NCI-H2029 (cell line): ENCODE results near the gene WBP2.
"Not testable (repeated sequence)": the region's sequence is repeated elsewhere in the genome, so short reads cannot be mapped to it uniquely, and the experiment has no call there.

Experiments used
- DNase-seq: peaks from one replicate; lab custom pipeline; 2025; lab: John Stamatoyannopoulos, UW

Gene WBP2

GRCh38 chr17:75888484-75888883 is 33.3 kb upstream of the WBP2 start:
- DNase-seq: no peak

- DNase-seq: not testable (repeated sequence)
Observed at GRCh38 chr17:75885860-75886259, 30.7 kb upstream of the WBP2 start.

GRCh38 chr17:75885431-75885830 is 30.3 kb upstream of the WBP2 start:
- no peak for DNase-seq

DNA sequence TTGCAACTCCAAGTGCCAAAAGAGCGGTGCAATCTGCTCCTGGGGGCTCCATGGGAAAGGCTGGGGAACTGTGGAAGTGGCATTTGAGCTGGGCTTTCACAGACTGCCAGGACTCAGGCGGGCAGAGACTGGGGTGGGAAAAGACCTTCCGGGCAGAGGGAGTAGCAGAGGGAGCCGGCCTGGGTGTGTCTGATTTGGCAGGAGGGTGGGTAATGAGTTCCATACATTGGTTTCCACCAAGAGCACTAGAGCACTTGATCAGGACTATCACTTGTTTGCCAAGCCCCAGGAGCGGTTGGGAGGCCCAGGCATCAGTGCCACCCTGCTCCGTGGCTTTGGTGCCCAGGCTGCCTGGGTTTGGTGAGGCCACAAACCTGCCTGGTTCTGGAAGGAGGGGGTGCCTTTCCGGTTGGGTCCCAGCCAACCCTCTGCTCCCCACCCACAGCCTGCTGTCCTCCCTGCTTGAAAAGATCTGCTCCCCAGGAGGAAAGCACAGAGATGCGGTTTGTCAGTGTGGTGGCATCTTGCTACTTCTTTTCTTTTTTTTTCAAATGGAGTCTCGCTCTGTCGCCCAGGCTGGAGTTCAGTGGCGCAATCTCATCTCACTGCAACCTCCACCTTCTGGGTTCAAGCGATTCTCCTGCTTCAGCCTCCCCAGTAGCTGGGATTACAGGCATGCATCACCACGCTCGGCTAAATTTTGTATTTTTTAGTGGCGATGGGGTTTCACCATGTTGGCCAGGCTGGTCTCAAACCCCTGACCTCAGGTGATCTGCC is 26.7 kb upstream of the WBP2 start:
- DNase-seq: no peak

DNA sequence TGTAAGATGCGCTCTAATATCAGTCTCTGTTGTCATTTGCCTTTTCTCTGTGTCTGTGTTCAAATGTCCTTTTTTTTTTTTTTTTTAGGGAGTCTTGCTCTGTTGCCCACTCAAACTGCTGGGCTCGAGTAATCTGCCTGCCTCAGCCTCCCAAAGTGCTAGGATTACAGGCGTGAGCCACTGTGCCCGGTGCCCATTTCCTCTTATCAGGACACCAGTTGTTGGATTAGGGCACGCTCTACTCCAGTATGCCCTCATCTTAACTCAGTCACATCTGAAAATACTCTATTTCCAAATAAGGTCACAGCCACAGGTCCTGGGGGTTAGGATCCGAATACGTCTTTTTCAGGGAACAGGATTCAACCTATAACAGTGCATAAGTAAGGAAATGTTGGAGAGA is 25.1 kb upstream of the WBP2 start:
- DNase-seq: no peak

DNA sequence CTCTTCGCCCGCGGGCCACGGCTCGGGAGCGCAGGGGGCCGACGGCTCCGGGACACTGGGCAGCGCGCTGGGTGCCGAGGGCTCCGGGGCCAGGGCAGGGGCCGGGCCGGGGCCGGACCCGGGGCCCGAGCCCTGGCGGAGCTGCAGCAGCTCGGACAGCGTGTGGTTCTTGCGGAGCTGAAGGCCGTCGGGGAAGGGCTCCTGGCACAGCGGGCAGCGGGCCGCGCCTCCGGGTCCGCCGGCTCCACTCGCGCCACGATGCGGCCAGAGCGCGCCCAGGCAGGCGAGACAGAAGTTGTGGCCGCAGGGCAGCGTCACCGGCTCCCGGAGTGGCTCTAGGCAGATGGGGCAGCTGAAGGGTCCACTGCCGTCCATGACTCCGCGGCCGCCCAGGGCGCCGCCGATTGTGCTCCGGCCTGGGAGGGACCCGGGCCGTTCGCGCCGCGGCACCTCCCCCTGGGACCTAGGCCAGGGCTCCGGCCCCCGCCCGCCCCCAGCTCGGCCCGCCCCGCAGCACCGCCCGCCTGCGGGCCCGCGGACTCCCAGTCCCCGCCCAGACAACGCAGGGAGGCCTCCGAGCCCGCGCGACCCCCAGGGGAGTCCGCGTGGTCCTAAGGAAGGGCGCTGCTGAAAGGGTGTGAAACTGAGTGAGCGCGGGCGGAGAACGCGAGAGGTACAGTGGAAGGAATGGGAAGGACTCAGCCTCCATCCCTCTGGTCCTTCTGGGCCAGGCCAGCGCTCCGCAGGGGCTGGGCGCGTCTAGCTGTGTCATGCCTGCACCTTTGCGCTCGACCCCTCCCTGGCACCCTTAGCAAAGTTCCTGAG is 23.3 kb upstream of the WBP2 start, which contains the start of gene TRIM47:
TRIM47 (minus strand) TSS at position 408 of the 825 bp plus-strand sequence; CDS start at position 375, 33 bp downstream.
- no peak for DNase-seq

GRCh38 chr17:75877752-75878173 is 22.6 kb upstream of the WBP2 start:
- DNase-seq: peak; percentile 52

DNA sequence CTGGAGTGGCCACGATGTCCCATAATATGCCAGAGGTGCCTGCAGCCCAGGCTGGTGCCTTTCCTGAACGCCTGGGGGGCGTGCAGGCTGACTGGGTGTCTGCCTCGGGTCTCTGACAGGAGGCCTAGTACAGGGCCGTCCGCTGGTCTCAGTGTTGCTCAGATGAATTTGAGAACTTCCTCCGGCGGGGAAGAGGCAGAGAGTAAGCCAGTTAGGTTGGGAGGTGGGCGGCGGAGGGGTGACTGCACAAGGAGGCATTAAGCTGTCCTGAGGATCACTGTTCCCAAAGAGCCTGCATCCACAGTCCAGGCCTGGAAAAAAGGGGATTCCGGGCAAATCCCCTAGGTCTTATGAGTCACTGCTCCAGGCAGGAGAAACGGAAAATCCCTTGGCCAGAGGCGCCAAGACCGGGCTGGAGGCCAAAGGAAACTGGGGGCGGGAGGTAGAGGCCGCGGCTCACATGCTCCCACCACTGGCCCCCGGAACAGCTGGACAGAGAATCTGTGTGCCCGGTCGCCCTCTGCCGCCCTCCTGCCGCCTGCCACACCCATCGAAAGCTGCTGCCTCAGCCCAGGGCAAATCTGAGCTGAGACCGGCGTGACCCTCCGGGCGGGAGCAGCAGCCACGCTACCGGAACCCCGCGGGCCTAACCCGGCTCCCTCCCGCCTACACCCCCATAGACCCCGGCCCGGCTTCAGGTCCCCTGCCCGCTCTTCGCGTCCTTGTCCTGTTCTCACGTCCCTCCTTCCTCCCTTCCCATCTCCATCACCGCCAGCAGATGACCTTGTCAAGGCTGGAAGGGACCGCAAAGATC is 22.0 kb upstream of the WBP2 start:
- DNase-seq: no peak

DNA sequence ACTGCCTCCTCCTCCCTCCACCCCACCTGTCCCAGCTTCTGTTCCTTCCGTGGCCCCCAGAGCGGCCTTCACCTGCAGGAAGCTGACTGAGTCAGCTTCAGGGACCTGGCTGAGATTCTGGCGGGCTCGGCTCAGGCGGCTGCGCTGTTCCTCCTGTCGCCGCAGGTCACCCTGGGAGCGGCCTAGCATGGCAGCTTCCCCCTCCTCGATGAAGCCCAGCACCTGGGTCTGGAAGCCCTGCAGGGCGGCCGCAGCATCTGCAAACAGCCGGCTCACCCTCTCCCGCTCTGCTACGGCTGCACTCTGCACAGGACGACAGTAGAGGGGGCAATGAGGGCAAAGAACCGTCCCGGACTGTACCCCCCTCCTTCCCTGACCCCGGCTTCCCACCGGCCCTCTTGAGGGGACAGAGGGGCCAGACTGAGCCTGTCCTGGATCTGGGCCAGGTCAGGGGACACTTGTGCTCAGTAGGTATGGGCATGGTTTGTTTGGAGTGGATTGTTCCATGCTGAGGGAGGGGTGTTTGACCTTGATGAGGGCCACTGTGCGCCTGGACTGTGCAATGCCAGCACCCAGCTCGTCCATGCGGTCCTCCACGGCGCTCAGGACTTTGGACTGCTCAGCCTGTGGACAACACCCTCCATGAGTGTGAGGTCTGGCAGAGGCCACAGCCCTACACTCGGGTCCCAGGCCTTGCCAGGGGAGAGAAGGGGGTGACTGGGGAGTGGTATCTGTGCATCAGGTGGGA is 21.2 kb upstream of the WBP2 start:
- peak; percentile 93 for DNase-seq

DNA sequence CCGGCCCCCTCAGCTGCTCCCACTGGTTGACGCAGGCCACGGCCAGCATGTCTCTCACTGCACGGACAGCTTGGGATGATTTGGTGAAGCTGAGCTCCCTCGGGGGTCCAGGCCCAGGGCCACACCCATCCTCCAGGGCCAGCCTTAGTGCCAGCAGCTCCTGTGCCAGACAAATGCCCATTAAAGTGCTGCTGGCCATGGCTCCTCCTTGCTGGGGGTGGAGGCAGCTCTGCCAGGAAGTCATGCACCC is 20.7 kb upstream of the WBP2 start:
- DNase-seq: no peak

- DNase-seq: no peak
Observed at GRCh38 chr17:75875182-75875939, 20.2 kb upstream of the WBP2 start.

- no peak for DNase-seq
Observed at GRCh38 chr17:75874323-75875181, 19.4 kb upstream of the WBP2 start.

DNA sequence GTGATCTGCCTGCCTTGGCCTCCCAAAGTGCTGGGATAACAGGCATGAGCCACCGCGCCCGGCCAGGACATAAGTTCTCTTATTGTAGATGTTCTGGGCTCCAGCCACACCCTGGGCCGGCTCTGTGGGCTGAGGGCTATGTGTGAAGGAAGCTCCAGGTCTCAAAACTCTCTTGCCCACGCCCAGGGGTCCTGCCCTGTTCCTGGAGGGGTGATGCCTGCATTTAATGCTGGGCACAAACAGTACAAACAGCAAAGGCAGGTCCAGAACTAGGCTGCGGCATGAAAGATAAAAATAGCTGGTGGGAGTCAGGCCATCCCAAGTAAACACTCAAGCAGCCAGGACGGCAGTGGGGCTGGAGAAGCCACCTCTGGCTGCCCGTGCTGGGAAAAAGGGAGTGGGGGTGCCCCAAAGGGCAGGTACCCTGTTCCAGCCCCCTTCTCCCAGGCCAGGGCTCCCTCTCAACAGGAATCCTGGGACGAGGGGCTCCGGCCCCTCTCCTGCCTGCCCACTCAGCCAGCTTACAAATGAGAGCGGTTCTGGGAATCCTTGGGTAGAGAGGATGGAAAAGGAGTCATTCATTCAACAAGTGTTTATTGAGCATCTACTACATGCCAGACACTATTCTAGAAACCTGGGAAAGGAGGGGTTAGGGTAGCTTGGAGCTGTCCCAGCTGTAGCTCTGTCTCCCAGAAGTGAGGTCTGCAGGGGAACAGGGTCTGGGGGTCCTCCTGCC is 18.6 kb upstream of the WBP2 start:
- no peak for DNase-seq

DNA sequence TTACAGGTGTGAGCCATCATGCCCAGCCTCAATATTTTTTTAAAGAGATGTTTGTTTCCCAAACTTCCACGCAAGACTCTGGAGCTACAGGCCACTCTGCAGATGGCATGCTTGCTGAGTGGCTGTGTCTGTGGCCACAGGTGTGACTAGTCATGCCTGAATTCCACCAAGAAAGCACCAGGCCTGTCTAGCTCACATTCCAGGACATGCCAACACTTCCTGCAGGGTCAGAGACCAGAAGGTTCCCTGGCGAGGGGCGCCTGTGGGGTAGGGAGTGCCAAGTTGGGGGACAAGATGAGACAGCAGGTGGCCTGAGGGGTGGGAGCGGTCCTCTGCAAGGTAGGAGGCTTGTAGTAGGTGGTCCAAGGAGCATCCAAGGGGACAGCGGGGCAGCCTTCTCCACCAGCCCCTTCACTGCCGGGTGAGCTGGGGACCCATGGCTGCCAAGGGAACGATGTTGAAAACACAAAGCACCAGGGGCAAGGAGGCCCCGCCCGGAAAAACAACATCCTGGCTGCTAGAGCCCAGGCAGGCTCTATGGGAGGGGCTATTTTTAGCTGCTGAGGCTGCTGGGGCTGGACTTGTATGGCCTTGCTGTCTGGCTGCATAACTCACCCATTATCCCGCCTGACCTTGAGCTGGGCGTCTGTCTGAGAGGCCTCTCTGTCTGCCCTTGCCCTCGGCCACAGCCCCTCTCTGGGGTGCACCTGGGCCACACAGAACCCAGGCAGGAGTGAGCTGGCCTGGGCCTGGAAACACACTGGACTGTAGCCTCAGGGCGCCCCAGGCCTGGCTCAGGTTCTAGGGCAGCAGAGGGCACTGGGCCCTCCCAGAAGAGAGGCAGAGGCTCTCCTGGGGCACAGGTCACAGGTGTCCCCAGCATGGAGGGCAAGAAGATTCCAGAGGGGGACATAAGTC is 17.6 kb upstream of the WBP2 start:
- peak; percentile 51 for DNase-seq

DNA sequence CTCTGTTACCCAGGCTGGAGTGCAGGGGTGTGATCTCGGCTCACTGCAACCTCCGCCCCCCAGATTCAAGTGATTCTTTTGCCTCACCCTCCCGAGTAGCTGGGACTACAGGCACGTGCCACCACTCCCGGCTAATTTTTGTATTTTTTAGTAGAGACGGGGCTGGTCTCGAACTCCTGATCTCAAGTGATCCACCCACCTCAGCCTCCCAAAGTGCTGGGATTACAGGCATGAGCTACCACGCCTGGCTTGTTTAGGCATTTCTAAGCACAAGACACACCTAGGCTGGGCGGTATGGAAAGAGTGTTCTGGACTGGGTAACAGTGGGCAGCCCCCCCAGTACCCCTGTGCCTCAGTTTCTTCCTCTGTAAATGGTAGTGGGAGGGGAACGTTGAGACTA is 15.1 kb upstream of the WBP2 start:
- not testable (repeated sequence) for DNase-seq

- DNase-seq: no peak
Observed at GRCh38 chr17:75869282-75870141, 14.4 kb upstream of the WBP2 start.

DNA sequence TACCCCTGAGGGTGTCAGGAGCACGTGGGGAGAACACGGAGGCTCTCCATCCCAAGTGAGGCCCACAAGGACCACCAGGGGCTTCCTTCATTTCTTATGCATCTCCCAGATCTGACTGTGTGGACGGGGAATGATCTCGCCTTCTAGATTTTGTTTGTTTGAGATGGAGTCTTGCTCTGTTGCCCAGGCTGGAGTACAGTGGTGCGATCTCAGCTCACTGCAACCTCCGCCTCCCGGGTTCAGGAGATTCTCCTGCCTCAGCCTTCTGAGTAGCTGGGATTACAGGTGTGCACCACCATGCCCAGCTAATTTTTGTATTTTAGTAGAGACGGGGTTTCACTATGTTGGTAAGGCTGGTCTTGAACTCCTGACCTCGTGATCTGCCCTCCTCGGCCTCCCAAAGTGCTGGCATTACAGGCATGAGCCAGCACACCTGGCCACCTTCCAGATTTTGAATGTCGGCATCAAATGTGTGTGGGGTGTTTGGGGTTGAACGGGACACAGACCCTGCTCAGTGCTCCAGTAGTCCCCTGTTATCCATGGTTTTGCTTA is 13.7 kb upstream of the WBP2 start:
- DNase-seq: not testable (repeated sequence)
